ENCODE results near the gene VIL1.

VIL1 gene

GRCh38 chr2:218421027-218421426, 2.1 kb downstream of the VIL1 start:
- DNase-seq (ENCODE audit: low read depth) = no peak
- no peak overlapping the region for H3K4me3 ChIP-seq (ENCODE audit: low read length)

GRCh38 chr2:218422403-218423086, 3.6 kb downstream of the VIL1 start:
- DNase-seq (ENCODE audit: low read depth) = no peak
- TF ChIP-seq, protein P1, sequence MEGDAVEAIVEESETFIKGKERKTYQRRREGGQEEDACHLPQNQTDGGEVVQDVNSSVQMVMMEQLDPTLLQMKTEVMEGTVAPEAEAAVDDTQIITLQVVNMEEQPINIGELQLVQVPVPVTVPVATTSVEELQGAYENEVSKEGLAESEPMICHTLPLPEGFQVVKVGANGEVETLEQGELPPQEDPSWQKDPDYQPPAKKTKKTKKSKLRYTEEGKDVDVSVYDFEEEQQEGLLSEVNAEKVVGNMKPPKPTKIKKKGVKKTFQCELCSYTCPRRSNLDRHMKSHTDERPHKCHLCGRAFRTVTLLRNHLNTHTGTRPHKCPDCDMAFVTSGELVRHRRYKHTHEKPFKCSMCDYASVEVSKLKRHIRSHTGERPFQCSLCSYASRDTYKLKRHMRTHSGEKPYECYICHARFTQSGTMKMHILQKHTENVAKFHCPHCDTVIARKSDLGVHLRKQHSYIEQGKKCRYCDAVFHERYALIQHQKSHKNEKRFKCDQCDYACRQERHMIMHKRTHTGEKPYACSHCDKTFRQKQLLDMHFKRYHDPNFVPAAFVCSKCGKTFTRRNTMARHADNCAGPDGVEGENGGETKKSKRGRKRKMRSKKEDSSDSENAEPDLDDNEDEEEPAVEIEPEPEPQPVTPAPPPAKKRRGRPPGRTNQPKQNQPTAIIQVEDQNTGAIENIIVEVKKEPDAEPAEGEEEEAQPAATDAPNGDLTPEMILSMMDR (IDR thresholded peaks at IDR 0.05; ENCODE audit: insufficient read depth, low read depth, low read length, missing control alignments) = no peak
- H3K4me3 ChIP-seq (ENCODE audit: low read length) = no peak overlapping the region

More at GRCh38 chr2:218421027-218421426, 2.1 kb downstream of the VIL1 start:
- TF ChIP-seq, protein P1 (IDR thresholded peaks at IDR 0.05; ENCODE audit: insufficient read depth, low read depth, low read length, missing control alignments) = no peak

GRCh38 chr2:218423584-218423983, 4.7 kb downstream of the VIL1 start:
- H3K4me3 ChIP-seq (ENCODE audit: low read length) = no peak overlapping the region

DNA sequence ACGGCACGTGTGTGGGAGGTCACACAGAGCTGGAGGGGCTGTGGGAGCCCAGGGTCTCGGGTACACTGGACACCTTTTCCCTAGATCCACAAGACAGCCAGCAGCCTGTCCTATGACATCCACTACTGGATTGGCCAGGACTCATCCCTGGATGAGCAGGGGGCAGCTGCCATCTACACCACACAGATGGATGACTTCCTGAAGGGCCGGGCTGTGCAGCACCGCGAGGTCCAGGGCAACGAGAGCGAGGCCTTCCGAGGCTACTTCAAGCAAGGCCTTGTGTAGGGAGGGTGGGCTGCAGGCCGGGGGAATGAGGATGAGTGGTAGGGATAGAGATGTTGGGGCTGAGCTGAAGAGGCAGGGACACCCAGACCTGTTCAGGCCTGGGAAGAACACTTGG, 6.6 kb downstream of the VIL1 start:
- TF ChIP-seq, protein P1 (IDR thresholded peaks at IDR 0.05; ENCODE audit: insufficient read depth, low read depth, low read length, missing control alignments) = no peak

More at GRCh38 chr2:218423584-218423983, 4.7 kb downstream of the VIL1 start:
- DNase-seq (ENCODE audit: low read depth) = no peak
- TF ChIP-seq, protein P1 (IDR thresholded peaks at IDR 0.05; ENCODE audit: insufficient read depth, low read depth, low read length, missing control alignments) = no peak

DNA sequence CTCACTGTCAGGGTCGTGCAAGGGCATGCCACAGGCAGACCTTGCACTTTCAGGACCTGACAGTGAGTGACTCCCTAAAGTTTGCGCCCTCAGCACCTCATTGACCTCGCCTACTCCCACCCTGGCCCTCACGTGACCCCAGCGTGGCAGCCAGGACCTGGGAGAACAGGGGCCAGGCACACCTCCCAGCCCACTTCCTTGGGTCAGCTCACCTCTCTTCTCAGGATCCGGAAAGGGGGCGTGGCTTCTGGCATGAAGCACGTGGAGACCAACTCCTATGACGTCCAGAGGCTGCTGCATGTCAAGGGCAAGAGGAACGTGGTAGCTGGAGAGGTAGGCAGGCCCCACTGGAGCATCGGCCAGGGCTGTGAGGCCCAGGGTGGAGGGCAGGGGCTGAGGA, 8.8 kb downstream of the VIL1 start:
- TF ChIP-seq, protein P1 (IDR thresholded peaks at IDR 0.05; ENCODE audit: insufficient read depth, low read depth, low read length, missing control alignments) = no peak
- no peak for DNase-seq (ENCODE audit: low read depth)
- no peak overlapping the region for H3K4me3 ChIP-seq (ENCODE audit: low read length)

More for the DNA sequence above, 6.6 kb downstream of the VIL1 start:
- H3K4me3 ChIP-seq (ENCODE audit: low read length) = no peak overlapping the region
- no peak for DNase-seq (ENCODE audit: low read depth)

- TF ChIP-seq, protein P1 (IDR thresholded peaks at IDR 0.05; ENCODE audit: insufficient read depth, low read depth, low read length, missing control alignments) = no peak
- no peak overlapping the region for H3K4me3 ChIP-seq (ENCODE audit: low read length)
- no peak for DNase-seq (ENCODE audit: low read depth)
These were observed 10.1 kb downstream of the VIL1 start for GRCh38 chr2:218428846-218429558.
